Measurements from ENCODE around the gene NCKIPSD. TPM values are rescaled to one million over a fixed set of nuclear protein-coding genes. Genes with fewer than 3 reads are reported as not detected.

NCKIPSD gene
- total and polyA plus RNA-seq, 4 donors: 9.0 to 22.0 (median 11.6) TPM

DNA sequence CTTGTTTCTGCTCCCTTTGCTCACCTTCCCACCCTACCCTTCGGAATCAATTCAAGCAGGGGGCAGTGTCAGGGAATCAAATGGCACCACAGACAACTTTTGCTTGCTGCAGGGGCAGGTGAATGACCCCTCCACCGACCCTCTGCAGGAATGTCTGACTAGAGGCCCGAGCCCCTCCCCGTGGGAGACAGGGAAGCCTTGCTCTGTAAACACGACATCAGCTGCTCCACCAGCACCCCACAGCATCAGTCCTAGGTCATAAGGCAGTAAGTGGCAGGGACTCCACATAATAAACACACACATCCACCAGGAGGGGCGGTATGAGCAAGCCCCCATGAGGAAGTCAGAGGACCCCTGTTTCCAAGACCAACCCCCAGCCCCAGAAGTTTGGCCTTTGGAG, 48.4 kb downstream of the NCKIPSD start:
- Histone ChIP-seq H3K4me1 (ENCODE audit: control insufficient read depth in 5 of 5, insufficient read depth in 5 of 5, low read length in 5 of 5) (peaks cover 0 to 26% (median 3%) of the 10 kb centered on the region in 5 donors), H3K9ac (ENCODE audit: insufficient read depth in 1 of 2, low read length in 2 of 2) (no peak overlapping the region), H3K4me3 (no peak overlapping the region), H3K36me3 (ENCODE audit: control insufficient read depth in 4 of 4, insufficient read depth in 4 of 4, low read length in 4 of 4) (peaks cover 0 to 9% (median 3%) of the 10 kb centered on the region in 4 donors), H3K27ac (ENCODE audit: low read depth in 1 of 2, low read length in 1 of 2) (no peak overlapping the region), H3K9me3 (ENCODE audit: control insufficient read depth in 4 of 4, insufficient read depth in 3 of 4, low read length in 3 of 4) (no peaks in the 10 kb centered on the region), H3K27me3 (ENCODE audit: control insufficient read depth in 3 of 3, insufficient read depth in 3 of 3, low read length in 2 of 3) (no peaks in the 10 kb centered on the region)
- WGBS, 2 donors: 72 to 84% methylated on average over 6 of the region's 6 CpGs
- TF ChIP-seq, protein P1, sequence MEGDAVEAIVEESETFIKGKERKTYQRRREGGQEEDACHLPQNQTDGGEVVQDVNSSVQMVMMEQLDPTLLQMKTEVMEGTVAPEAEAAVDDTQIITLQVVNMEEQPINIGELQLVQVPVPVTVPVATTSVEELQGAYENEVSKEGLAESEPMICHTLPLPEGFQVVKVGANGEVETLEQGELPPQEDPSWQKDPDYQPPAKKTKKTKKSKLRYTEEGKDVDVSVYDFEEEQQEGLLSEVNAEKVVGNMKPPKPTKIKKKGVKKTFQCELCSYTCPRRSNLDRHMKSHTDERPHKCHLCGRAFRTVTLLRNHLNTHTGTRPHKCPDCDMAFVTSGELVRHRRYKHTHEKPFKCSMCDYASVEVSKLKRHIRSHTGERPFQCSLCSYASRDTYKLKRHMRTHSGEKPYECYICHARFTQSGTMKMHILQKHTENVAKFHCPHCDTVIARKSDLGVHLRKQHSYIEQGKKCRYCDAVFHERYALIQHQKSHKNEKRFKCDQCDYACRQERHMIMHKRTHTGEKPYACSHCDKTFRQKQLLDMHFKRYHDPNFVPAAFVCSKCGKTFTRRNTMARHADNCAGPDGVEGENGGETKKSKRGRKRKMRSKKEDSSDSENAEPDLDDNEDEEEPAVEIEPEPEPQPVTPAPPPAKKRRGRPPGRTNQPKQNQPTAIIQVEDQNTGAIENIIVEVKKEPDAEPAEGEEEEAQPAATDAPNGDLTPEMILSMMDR (IDR thresholded peaks at IDR 0.05; ENCODE audit: control extremely low read depth, extremely low read depth): no peak
- DNase-seq: no peak
- ATAC-seq (ENCODE audit: insufficient read depth, low FRiP score): no peak

DNA sequence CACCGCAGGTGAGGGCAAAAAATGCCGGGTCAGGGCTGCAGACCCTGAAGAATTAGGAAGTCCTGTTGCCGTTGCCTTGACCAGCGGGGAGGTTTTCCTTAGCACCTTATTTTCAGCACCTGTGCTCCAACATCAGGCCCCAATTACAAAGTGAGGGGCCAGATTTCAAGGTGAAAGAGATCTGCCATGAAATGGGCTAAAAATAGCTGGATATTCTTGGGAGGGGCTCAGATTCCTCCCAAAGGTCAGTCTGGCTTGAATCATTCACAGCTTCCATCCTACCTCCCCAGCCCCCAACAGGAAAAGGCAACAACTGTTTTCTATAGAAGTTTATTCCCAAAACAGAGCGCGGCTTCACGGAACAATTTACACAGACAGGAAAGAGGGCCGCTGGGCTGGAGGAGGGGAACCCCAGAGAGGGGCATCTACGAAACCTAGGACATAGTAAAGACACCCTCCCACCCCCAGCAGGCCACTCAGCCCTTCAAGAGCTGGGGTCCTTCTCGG, 49.5 kb downstream of the NCKIPSD start:
- DNase-seq (peak in 2 of 3 donors; percentile 34 to 41), ATAC-seq (ENCODE audit: insufficient read depth, low FRiP score) (no peak)
- Histone ChIP-seq H3K27me3 (ENCODE audit: control insufficient read depth in 3 of 3, insufficient read depth in 3 of 3, low read length in 2 of 3) (no peaks in the 10 kb centered on the region), H3K9me3 (ENCODE audit: control insufficient read depth in 4 of 4, insufficient read depth in 3 of 4, low read length in 3 of 4) (no peaks in the 10 kb centered on the region), H3K4me3 (peak overlapping the region; percentile 38), H3K36me3 (ENCODE audit: control insufficient read depth in 4 of 4, insufficient read depth in 4 of 4, low read length in 4 of 4) (peaks cover 0 to 19% (median 6%) of the 10 kb centered on the region in 4 donors), H3K27ac (ENCODE audit: low read depth in 1 of 2, low read length in 1 of 2) (peak overlapping the region; percentile 53 to 85), H3K9ac (ENCODE audit: insufficient read depth in 1 of 2, low read length in 2 of 2) (peak overlapping the region in 1 of 2 donors; percentile 24), H3K4me1 (ENCODE audit: control insufficient read depth in 5 of 5, insufficient read depth in 5 of 5, low read length in 5 of 5) (peaks cover 0 to 26% (median 3%) of the 10 kb centered on the region in 5 donors)
- TF ChIP-seq, protein P1 (IDR thresholded peaks at IDR 0.05; ENCODE audit: control extremely low read depth, extremely low read depth): no peak
- WGBS, 2 donors: 37 to 40% methylated on average over 10 of the region's 10 CpGs

DNA sequence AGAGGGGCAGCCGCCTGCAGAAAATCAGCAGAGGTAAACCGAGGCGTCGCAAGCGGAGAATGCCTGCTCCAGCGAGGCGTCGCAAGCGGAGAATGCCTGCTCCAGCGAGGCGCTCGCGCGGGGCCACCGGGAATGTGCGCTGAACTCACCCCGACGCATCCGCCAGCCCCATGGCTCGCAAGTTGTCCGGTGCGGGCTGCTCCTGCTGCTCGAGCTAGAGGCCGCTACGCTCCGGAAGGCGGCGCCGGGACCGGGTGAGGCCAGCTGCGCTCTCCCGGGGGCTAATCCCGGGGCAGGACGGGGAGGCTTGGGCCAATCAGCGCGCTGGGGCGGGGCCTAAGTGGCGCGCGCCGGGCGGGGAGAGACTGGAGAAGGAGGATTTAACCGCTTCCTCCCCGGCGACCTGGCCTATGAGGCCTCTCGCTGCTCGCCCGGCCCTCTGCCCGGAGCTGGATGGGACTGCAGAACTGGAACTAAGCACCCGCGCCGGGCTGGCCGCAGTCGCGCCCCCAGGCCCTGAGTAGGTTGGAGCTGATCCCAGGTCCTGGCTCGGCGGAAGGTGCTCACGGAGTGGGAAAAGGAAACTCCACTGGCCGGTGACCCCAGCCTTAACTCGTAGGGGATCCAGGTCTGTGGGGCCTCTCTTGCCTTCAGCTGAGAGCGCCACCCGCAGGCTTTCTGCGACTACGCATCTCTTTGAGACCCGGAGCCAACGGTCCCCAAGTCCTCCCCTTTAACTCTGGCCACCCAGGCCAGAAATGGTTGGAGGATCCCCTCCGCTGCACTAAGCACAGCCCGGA, 50.3 kb downstream of the NCKIPSD start, which contains the start of gene SLC26A6:
SLC26A6 (minus strand) TSS at position 240 of the 800 bp plus-strand sequence; CDS start at position 172, 68 bp downstream.
- H3K27me3 ChIP-seq (ENCODE audit: control insufficient read depth in 3 of 3, insufficient read depth in 3 of 3, low read length in 2 of 3): no peaks in the 10 kb centered on the region
- H3K4me3 ChIP-seq: peak within 1 kb of the TSS; percentile 78
- peak; percentile 97 to 98 (median 97) for DNase-seq
- 0 to 1% methylated on average over 60 to 68 of the region's 68 CpGs for WGBS, 2 donors
- TF ChIP-seq, protein P1 (IDR thresholded peaks at IDR 0.05; ENCODE audit: control extremely low read depth, extremely low read depth): peak; percentile 41
- peak within 1 kb of the TSS in 1 of 2 donors; percentile 51 for H3K9ac ChIP-seq (ENCODE audit: insufficient read depth in 1 of 2, low read length in 2 of 2)
- peaks cover 0 to 26% (median 3%) of the 10 kb centered on the region in 5 donors for H3K4me1 ChIP-seq (ENCODE audit: control insufficient read depth in 5 of 5, insufficient read depth in 5 of 5, low read length in 5 of 5)
- no peaks in the 10 kb centered on the region for H3K9me3 ChIP-seq (ENCODE audit: control insufficient read depth in 4 of 4, insufficient read depth in 3 of 4, low read length in 3 of 4)
- peak; percentile 99 for ATAC-seq (ENCODE audit: insufficient read depth, low FRiP score)
- peaks cover 0 to 24% (median 7%) of the 10 kb centered on the region in 4 donors for H3K36me3 ChIP-seq (ENCODE audit: control insufficient read depth in 4 of 4, insufficient read depth in 4 of 4, low read length in 4 of 4)
- H3K27ac ChIP-seq (ENCODE audit: low read depth in 1 of 2, low read length in 1 of 2): peak within 1 kb of the TSS; percentile 66 to 85
